ENCODE data around the gene SGK1.

DNA sequence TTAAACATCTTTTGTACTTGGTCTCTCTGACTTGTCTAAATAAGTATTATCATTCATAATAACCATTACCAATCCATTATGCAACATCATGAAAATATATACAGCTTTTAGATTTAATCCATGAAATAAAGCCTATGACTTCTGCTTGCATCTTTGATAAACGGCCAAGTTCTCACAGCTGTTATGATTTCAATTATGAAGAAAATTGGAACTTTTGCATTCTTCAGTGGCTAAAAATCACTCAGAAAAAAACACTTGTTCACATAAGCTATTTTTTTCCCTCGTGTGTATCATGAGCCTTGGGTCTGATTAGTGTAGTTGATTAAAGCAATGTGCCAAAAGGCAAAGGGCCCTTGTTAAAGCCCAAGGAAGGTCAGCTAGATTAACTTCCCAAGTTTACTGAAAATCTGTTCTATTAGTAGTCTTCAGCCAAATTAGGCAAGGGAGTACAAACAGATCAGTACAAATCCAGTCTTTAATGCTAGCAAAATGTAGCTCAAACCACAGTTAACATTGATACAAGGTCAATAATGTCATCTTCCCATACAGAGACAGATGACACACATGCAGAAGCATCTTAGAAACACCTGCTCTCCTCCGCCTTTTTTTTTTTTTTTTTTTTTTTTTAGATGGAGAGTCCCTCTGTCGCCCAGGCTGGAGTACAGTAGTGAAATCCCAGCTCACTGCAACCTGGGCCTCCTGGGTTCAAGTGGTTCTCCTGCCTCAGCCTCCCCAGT lies 69.9 kb downstream of the SGK1 start:
- TF ChIP-seq CTCF (IDR thresholded peaks at IDR 0.05; ENCODE audit: low read depth, low read length) (no peak), MYC (IDR thresholded peaks at IDR 0.05; ENCODE audit: low read depth, low read length) (no peak), POLR2A (IDR thresholded peaks at IDR 0.05; ENCODE audit: extremely low read depth, insufficient read length) (no peak)
